GM15510 (cell line): Measurements from ENCODE around the gene BCAP31.

Source experiments
- POLR2A ChIP-seq: IDR thresholded peaks from 3 replicates; pipeline ENCODE4 v1.6.1; 2011; ENCODE audit warnings: borderline replicate concordance; ENCODE audit not compliant: insufficient read length; ENCODE audit errors: extremely low read depth

BCAP31 gene

DNA sequence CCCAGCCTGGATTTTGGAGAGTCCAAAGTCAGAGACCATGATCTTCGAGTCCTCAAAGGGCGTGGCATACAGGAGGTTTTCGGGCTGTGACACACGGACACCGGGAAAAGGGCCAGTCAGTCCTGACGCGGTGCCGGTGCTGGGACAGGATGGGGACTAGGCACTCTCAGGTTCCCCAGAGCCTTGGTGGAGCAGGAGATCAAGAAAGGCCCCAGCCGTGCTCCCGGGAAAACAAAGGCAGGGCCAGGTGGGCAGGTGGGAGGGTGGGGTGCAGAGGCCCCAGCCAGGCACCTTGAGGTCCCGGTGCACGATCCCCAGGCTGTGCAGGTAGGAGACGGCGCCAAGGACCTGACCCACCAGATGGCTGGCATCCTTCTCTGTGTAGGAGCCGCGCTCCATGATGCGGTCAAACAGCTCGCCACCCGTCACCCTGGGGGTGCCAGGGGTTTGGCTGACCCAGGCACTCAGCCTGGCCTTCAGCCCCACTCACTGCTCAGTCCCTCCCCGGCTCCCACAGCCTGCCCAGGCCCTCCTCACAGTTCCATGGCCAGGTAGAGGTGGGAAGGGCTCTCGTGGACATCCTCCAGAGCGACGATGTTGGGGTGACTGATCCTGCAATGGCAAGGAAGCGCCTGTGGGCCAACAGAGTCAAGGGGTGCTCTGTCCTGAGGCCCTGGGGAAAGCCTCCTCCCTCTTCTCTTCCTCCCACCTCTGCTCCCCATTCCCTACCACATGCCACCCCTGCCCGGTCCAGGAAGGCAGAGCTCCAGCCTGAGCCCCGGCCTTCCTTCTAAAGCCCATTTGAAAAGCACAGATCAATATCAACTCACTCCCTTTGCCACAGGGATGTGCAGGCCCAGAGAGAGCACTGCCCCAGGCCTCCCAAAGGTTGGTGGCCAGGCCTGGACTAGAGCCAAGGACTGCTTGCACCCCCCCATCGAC lies 52.3 kb downstream of the BCAP31 start:
- TF ChIP-seq POLR2A: no peak

DNA sequence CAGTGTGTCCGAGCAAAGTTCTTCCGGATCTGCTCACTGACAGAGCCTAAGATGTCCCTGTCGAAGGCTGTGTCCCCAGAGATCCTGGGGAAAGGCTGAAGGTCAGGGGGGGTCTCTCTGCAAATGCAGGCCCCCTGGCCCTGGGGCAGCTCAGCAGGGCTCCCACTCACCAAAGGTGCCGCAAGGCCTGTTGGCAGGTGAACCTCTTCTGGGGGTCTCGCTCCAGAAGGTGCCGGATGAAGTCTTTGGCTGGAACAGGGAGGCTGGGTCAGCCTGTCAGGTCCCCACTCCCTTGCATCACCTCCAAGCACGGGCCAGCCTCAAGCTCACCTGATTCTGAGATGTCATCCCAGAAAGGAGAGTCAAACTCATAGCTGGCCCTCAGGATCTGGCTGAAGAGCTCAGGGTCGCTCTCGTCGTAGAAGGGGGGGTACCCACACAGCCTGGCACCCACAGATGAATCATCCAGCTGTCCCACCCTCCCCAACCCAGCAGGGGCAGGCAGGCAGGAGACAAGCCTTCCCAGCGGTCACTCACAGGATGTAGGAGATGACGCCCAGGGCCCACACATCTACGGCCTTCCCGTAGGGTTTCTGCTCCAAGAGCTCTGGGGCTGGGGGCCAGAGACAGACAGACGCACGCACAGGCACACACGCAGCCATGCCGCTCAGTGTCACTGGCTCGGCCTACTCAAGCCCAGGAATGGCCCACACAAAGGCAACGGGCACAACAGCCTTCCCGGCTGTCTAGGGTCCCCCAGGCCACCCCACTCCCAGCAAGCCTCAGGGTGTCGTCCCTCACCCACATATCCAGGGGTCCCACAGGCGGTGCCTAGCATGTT lies 53.2 kb downstream of the BCAP31 start:
- no peak for TF ChIP-seq POLR2A

DNA sequence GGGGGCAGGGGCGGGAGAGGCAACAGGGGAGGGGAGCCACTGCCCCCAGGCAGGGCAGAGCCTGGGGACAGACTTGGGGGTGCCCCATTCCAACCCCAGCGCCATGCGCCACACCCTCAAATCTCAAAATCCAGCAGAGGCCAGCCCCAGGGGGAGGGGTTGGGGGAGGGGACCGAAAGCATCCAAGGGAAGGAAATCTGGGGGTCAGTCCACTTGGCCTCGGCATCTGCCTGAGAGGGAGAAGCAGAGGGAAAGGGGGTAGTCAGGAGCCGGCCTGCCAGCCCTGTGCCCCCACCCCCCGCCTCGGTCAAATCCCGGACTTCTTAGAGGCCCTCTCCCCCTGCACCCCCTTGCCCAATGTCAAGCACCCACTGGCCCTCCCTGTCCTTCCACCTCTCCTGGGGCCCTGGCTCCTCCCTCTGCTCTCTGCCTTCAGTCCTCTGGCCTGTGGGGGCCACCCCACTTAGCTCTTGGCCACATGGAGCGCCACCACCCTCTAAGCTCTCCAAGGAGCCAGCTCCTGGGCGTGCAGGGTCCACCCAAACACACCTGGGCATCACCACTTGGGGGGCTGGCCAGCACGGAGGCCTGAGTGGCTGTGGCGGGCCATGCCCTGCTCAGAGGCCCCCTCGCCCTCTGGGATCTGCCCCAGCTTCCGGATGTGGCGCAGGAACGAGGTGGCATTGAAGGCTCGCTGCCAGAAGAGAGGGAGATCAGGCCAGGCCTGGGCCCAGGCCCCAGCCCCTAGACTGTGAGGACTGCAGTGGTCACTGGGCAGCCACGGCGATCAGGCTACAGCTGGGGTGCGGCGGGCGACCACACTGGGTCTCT lies 54.1 kb downstream of the BCAP31 start:
- no peak for TF ChIP-seq POLR2A

- no peak for TF ChIP-seq POLR2A
Measured at GRCh38 chrX:153669174-153669890, 54.9 kb downstream of the BCAP31 start.

GRCh38 chrX:153668423-153669173 lies 55.6 kb downstream of the BCAP31 start:
- no peak for TF ChIP-seq POLR2A

DNA sequence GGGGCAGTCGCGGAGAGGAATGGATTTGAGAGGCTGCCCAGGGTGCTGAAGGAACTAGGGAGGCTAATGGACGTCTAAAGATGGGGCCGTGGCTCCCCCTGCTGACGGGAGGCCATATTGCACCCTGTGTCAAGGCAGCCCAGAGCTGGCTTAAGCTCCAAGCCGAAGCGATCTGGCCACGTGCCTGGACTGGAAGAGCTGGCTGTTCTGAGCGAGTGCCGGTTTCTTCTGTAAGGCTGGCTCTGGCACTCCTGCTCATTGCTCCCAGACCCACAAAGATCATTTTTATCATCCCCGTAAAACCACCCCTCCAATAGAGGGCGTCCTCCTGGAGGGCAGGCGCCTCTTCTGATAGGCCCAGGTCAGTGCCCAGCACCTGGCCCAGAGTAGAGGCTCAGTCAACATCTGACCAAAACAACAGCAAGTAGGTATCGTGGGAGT lies 56.2 kb downstream of the BCAP31 start:
- TF ChIP-seq POLR2A: no peak

DNA sequence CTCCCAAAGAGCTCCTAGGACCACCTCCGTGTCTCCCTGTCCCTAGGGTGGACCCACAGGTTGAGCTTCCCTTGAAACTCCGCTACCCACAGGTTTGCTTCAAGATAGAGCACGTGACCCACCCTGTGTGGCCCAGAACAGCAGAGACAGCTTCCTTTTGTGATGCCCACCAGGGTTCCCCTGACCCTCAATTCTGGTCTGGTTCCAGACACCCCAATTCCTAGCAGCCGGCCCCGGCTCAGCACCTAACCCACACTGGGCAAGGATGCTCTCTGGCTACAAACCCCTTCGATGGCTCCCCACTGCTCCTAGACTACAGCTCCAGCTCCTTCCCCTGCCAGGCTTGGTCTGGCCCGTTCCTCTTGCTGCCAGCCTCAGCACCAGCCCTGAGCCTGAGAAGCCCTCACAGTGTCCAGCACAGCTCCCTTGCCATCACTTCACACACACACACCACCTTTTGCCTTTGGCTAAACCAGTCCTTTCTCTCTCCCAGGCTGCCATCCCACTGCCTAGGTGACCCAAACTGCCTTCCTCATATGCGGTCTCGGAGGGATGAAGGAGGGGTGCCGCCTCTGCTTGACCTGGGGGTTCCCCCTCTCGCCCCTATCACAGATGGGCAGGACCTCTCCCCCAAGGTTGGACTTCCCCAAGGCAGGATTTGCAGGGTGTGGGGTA lies 56.8 kb downstream of the BCAP31 start:
- TF ChIP-seq POLR2A: no peak

GRCh38 chrX:153665726-153666306 lies 58.4 kb downstream of the BCAP31 start:
- TF ChIP-seq POLR2A: no peak

DNA sequence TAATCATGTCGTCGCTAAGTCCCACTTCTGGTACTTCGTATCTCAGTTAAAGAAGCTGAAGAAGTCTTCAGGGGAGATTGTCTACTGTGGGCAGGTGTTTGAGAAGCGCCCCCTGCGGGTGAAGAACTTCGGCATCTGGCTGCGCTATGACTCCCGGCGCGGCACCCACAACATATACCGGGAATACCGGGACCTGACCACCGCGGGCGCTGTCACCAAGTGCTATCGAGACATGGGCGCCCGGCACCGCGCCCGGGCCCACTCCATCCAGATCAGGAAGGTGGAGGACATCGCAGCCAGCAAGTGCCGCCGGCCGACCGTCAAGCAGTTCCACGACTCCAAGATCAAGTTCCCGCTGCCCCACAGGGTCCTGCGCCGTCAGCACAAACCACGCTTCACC lies 61.9 kb downstream of the BCAP31 start:
- TF ChIP-seq POLR2A: no peak

- no peak for TF ChIP-seq POLR2A
Measured at GRCh38 chrX:153659268-153659667, 64.9 kb downstream of the BCAP31 start.

GRCh38 chrX:153657161-153657560 lies 67.0 kb downstream of the BCAP31 start:
- no peak for TF ChIP-seq POLR2A

DNA sequence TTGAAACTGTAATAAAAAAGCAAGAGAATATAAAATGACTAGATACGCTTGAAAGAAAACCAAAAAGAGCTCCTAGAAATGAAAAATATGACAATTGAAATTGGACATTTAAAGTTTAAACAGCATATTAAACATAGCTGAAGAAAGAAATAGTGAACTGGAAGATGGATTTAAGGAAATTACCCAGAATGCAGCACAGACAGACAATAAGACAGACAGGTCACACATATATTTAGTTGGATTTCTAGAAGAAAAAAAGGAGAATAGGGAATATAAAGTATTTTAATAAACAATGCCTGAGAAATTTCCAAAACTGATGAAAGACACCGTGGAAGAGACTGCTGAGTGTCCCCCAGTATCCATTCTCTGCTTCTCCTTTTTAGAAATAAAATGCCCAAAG lies 70.6 kb downstream of the BCAP31 start:
- TF ChIP-seq POLR2A: no peak

DNA sequence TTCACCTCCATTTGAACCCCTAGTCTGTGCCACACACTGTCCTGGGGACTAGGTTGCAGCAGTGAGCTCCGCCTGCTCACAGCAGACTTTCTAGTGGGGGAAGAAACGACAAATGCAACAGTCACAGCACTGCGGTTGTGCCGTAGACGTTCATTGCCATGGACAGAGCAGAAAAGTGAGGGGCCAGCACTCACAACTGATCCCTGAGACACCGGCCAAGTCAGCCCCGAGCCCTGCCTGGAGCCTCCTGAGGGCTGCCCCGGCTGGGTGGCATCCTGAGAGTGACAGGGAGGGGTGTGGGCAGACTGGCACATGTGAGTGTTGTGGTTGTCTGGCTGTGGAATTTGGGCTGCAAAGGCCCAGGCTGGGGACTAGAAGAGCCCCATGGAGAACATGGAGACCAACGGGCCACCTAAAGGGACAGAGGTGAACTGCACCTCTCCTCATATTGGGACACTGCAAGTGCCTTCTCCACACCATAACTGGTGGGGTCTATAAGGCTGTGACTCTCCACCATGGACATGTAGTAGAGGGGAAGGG lies 72.6 kb downstream of the BCAP31 start:
- no peak for TF ChIP-seq POLR2A

DNA sequence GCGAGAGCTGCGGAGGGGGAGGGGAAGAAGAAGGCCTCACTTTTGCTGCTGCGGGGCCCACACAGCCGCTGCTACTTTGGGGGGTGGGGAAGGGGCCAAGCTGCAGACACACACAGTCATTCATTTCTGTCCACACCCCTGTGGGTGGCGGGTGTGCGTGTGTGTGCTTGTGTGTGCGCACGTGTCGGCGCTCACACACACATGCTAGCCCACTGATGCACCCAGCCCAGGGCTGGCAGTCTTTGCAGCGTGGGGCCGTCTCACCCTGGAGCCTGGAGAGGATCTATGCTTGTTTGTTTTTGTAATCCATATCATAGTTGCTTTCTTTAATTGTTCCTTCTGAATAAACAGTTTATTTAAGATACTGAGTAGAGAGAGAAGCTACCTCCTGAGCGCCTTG lies 73.2 kb downstream of the BCAP31 start:
- no peak for TF ChIP-seq POLR2A
